Measurements from ENCODE around the gene KCNMB4. TPM values are rescaled to one million over a fixed set of nuclear protein-coding genes. Genes with fewer than 3 reads are reported as not detected.

The KCNMB4 gene
- total RNA-seq, 1 donor from 2014 or later: 3.4 TPM

- intact Hi-C loops (cut with DNase I): no loop called here
- no peak for TF ChIP-seq CTCF (IDR thresholded peaks at IDR 0.05)
- H3K27ac ChIP-seq: no peak overlapping the region
Observed at GRCh38 chr12:70353780-70354660, 12.1 kb upstream of the KCNMB4 start.

DNA sequence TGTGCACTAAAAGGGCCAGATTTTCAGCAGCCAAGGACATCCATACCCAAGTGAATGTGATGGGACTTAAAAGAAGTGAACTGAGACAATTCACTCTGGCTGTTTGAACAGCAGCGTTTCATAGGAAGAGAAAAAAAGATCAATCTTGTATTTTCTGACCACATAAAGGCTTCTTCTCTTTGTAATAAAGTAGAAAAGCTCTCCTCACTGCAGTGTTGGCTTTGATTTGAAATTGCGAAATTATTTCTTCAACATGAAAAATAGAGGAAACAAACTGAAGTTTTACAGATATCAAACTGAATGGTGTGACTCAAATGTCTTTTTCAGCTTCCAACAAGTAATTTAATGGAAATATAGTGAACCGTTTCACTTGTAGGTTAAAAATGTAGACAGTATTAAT lies 11.3 kb upstream of the KCNMB4 start:
- no peak for TF ChIP-seq CTCF (IDR thresholded peaks at IDR 0.05)
- intact Hi-C loops (cut with DNase I): no loop called here
- peaks cover 3 to 13% of the 10 kb centered on the region in 2 donors for H3K36me3 ChIP-seq
- no peaks in the 10 kb centered on the region for H3K27me3 ChIP-seq
- H3K4me3 ChIP-seq: no peak overlapping the region
- DNase-seq (ENCODE audit: low spot score in 2 of 2): no peak
- H3K4me1 ChIP-seq: no peaks in the 10 kb centered on the region
- H3K27ac ChIP-seq: no peak overlapping the region
- no peaks in the 10 kb centered on the region for H3K9me3 ChIP-seq

More at GRCh38 chr12:70353780-70354660, 12.1 kb upstream of the KCNMB4 start:
- peaks cover 3 to 13% of the 10 kb centered on the region in 2 donors for H3K36me3 ChIP-seq
- H3K4me3 ChIP-seq: no peak overlapping the region
- no peaks in the 10 kb centered on the region for H3K9me3 ChIP-seq
- no peaks in the 10 kb centered on the region for H3K27me3 ChIP-seq
- DNase-seq (ENCODE audit: low spot score in 2 of 2): no peak
- no peaks in the 10 kb centered on the region for H3K4me1 ChIP-seq

GRCh38 chr12:70355972-70356371 lies 10.1 kb upstream of the KCNMB4 start:
- intact Hi-C loops (cut with DNase I): no loop called here
- no peak for DNase-seq (ENCODE audit: low spot score in 2 of 2)
- TF ChIP-seq CTCF (IDR thresholded peaks at IDR 0.05): no peak
- Histone ChIP-seq H3K27ac (no peak overlapping the region), H3K27me3 (no peaks in the 10 kb centered on the region), H3K9me3 (no peaks in the 10 kb centered on the region), H3K36me3 (peaks cover 3 to 13% of the 10 kb centered on the region in 2 donors), H3K4me3 (no peak overlapping the region), H3K4me1 (no peaks in the 10 kb centered on the region)

DNA sequence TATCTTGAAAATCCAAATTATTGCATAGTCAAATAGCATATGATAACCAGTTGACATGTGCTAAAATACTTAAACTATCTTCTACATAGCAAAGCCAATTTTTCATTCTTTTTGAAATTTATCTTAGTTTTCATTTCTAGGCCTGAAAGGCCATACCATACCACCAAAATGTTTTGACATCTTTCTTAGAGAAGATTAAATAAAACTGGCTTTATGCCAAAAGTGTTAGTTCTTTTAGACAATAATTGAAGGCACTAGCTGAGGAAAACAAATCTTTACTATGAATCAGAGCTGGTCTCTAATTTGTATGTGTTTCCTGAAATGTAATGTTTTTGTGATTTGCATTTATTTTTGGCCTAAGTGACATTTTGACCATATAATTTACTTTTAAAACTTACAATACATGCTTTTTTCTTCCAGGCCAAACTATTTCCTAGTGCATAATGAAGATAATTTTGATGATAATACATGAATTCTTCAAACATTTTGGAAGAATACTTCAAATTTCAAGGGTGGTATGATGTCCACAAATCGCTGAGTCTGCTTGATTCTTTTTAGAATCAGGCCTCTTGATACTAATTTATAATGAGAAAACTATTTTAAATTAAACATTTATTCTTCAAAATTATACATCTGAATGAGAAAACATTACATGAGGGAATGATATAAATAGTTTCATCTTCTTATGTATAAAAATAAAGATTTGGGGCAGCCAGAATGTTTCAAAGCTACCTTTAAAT lies 6.5 kb upstream of the KCNMB4 start:
- no peak for DNase-seq (ENCODE audit: low spot score in 2 of 2)
- no peaks in the 10 kb centered on the region for H3K27me3 ChIP-seq
- peaks cover 3 to 4% of the 10 kb centered on the region in 2 donors for H3K36me3 ChIP-seq
- intact Hi-C loops (cut with DNase I): loop anchor here (10.0 kb wide), 1 partner anchor 315 kb away; no protein-coding TSS in a partner anchor
- no peak overlapping the region for H3K4me3 ChIP-seq
- no peaks in the 10 kb centered on the region for H3K4me1 ChIP-seq
- no peak overlapping the region for H3K27ac ChIP-seq
- H3K9me3 ChIP-seq: no peaks in the 10 kb centered on the region
- no peak for TF ChIP-seq CTCF (IDR thresholded peaks at IDR 0.05)

- Histone ChIP-seq H3K4me1 (peaks cover 2% of the 10 kb centered on the region in 2 donors), H3K4me3 (no peak overlapping the region), H3K27me3 (no peaks in the 10 kb centered on the region), H3K36me3 (no peaks in the 10 kb centered on the region), H3K27ac (no peak overlapping the region), H3K9me3 (no peaks in the 10 kb centered on the region)
- TF ChIP-seq CTCF (IDR thresholded peaks at IDR 0.05): no peak
- no peak for DNase-seq (ENCODE audit: low spot score in 2 of 2)
- intact Hi-C loops (cut with DNase I): loop anchor here (10.0 kb wide), 1 partner anchor 315 kb away; no protein-coding TSS in a partner anchor
Observed at GRCh38 chr12:70360218-70360617, 5.9 kb upstream of the KCNMB4 start.
